Measurements from ENCODE around the gene HOXC12. TPM values are rescaled to one million over a fixed set of nuclear protein-coding genes. Genes with fewer than 3 reads are reported as not detected.

The HOXC12 gene
- polyA plus RNA-seq, 4 donors = not detected

DNA sequence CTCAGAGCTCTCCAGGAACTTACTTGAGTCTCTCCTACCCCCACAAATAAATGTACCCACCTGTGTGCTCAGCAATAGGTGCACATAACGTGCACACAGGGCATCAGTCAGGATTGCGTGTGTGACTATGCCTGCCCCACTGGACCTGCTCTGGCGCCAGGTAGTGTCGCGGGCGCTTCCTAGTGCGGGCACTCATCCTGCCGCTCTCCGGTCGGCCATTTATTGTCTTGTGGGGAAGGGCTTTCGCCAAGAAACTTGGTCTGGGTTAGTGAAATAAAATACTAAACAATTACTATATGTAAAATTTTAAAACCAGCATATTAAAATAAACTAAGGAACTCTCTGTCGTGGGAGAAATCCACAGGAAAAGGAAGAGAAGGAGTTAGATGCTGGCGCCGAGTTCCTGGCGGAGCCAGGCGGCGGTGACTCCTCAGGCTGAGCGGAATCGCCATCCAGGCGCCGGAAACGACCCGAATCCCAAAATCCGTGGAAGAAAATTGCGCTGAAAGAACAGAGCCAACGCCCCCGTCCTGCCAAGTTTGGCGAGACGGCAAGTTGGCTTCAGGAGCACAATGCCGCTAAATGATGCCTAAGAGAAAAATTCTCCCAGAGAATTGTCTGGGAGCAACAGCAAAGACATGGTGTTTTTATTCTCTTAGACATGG lies 24.0 kb upstream of the HOXC12 start:
- no peak for DNase-seq
- H3K27me3 ChIP-seq (ENCODE audit: control insufficient read depth in 3 of 3, insufficient read depth in 3 of 3, low read length in 3 of 3) = peaks cover 3 to 96% (median 61%) of the 10 kb centered on the region in 3 donors
- 10 to 20% (median 20%) methylated on average over 30 of the region's 30 CpGs for WGBS, 3 donors
- FAIRE-seq = no peak
- H3K36me3 ChIP-seq (ENCODE audit: control insufficient read depth in 3 of 3, insufficient read depth in 2 of 3, low read depth in 1 of 3, low read length in 3 of 3) = no peaks in the 10 kb centered on the region
- H3K4me1 ChIP-seq (ENCODE audit: control insufficient read depth in 3 of 3, insufficient read depth in 2 of 3, low read depth in 1 of 3, low read length in 2 of 3) = no peaks in the 10 kb centered on the region
- no peak overlapping the region for H3K4me3 ChIP-seq (ENCODE audit: low read depth in 1 of 3, low read length in 3 of 3)
- H3K9me3 ChIP-seq (ENCODE audit: control insufficient read depth in 2 of 2, insufficient read depth in 1 of 2, low read depth in 1 of 2, low read length in 1 of 2) = peaks cover 0 to 2% of the 10 kb centered on the region in 2 donors
- no peak overlapping the region for H3K27ac ChIP-seq (ENCODE audit: low read depth in 1 of 3, low read length in 2 of 3)

DNA sequence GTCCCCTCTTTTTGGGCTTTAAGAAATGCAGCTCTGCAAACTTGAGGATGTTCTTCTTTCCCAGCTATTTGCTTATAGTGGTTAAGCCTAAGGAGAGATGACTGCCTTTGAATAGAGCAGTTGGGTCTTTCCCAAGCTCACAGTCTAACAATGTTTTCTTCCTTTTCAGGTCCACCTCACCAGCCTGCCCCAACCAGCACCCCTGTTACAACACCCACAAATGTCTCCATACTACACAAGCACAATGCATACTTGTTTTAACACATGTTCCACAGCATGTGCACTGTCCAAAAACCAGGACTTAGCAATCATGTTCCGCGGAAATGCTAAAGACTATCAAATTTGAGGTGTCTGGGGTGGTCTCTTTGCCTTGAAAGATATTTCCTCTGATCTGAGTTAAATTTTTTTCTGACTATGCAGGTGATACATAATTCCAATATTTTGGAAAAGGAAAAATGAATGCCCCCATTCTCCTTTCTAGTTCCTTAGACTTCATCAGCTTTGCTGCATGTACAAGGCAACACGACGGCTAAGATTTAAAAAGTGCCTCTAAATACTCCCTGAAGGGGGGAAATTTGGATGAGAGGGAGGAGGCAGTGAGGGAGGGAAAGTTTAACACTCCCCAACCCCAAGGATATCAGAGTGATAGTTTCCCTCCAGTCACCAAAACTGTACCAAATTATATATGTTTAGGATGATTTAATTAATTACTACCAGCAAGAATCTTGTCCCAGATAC lies 22.7 kb upstream of the HOXC12 start:
- WGBS, 3 donors = 34 to 41% (median 40%) methylated on average over 4 of the region's 4 CpGs
- DNase-seq = no peak
- Histone ChIP-seq H3K9me3 (ENCODE audit: control insufficient read depth in 2 of 2, insufficient read depth in 1 of 2, low read depth in 1 of 2, low read length in 1 of 2) (peaks cover 0 to 2% of the 10 kb centered on the region in 2 donors), H3K4me1 (ENCODE audit: control insufficient read depth in 3 of 3, insufficient read depth in 2 of 3, low read depth in 1 of 3, low read length in 2 of 3) (no peaks in the 10 kb centered on the region), H3K4me3 (ENCODE audit: low read depth in 1 of 3, low read length in 3 of 3) (no peak overlapping the region), H3K27ac (ENCODE audit: low read depth in 1 of 3, low read length in 2 of 3) (no peak overlapping the region), H3K36me3 (ENCODE audit: control insufficient read depth in 3 of 3, insufficient read depth in 2 of 3, low read depth in 1 of 3, low read length in 3 of 3) (no peaks in the 10 kb centered on the region), H3K27me3 (ENCODE audit: control insufficient read depth in 3 of 3, insufficient read depth in 3 of 3, low read length in 3 of 3) (peaks cover 3 to 96% (median 61%) of the 10 kb centered on the region in 3 donors)
- FAIRE-seq = no peak

DNA sequence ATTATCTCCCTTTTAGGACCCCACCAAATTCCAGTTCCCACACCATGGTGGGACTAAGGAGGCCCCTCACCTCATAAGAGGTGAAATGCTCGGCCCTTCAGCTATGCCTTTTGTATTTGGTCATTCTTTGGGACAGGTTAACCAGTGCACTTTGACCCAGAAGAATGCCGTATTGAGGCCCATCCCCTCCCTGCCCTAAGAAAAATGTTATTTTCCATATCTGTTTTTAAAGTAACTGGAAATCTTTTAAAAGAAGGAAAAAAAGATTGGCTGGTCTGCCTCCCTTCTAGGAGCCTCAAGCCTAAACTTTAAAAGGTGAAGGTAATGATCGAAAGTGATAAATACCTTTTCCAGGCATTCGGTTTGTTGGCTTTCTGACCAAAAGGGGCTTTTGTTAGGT lies 21.8 kb upstream of the HOXC12 start:
- 29 to 30% (median 29%) methylated on average over 4 of the region's 4 CpGs for WGBS, 3 donors
- FAIRE-seq (no peak), DNase-seq (no peak)
- Histone ChIP-seq H3K4me1 (ENCODE audit: control insufficient read depth in 3 of 3, insufficient read depth in 2 of 3, low read depth in 1 of 3, low read length in 2 of 3) (no peaks in the 10 kb centered on the region), H3K9me3 (ENCODE audit: control insufficient read depth in 2 of 2, insufficient read depth in 1 of 2, low read depth in 1 of 2, low read length in 1 of 2) (peaks cover 0 to 6% of the 10 kb centered on the region in 2 donors), H3K27ac (ENCODE audit: low read depth in 1 of 3, low read length in 2 of 3) (no peak overlapping the region), H3K36me3 (ENCODE audit: control insufficient read depth in 3 of 3, insufficient read depth in 2 of 3, low read depth in 1 of 3, low read length in 3 of 3) (no peaks in the 10 kb centered on the region), H3K27me3 (ENCODE audit: control insufficient read depth in 3 of 3, insufficient read depth in 3 of 3, low read length in 3 of 3) (peaks cover 3 to 96% (median 61%) of the 10 kb centered on the region in 3 donors), H3K4me3 (ENCODE audit: low read depth in 1 of 3, low read length in 3 of 3) (no peak overlapping the region)

DNA sequence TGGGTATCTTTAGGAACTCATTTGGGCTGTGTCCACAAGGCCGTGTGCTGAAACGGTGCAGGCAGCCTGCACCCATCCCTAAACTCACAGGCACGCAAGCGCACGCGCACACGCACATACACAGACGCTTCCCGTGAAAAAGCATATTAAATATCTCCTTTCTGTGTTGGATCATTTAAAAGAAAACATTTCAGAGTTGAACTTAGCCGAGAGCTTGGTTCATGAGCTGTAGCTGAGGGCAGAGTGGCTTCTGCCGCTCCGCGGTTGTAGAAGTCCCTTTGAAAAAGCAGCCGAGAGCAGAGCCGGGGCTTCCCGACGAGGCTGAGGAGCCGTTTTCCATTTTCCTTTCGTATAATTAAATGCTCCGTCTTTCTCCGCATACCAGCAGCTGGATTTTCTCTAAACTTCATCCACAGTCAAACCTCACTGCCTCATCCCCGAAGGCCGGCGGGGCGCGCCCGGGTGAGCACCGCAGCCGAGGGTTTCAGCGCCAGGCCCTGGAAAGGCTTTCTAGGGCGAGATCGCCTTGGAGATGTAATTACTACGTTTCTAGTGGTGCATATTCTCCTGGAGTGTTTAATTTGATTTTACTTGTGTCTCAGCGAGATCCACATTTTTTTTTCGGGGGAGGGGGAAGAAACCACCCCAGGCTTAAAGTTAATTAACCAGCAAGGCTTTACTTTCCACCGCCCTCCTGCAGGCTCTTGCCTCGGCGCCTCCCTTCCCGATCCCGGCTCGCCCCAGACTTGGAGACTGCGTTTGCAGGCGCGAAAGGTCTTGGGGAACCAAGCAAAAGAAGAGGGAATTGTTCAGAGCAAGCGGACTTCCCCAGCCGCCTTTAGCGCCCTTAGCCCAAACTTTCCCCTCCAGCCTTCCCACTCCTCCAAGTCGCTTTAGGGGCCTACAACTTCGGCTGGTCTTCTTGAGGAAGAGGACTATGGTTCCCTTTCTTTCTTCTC lies 19.0 kb upstream of the HOXC12 start:
- WGBS, 3 donors = 5 to 9% (median 7%) methylated on average over 49 of the region's 49 CpGs
- H3K4me1 ChIP-seq (ENCODE audit: control insufficient read depth in 3 of 3, insufficient read depth in 2 of 3, low read depth in 1 of 3, low read length in 2 of 3) = peaks cover 0 to 3% (median 0%) of the 10 kb centered on the region in 3 donors
- DNase-seq (no peak), FAIRE-seq (no peak)
- no peak overlapping the region for H3K27ac ChIP-seq (ENCODE audit: low read depth in 1 of 3, low read length in 2 of 3)
- no peak overlapping the region for H3K4me3 ChIP-seq (ENCODE audit: low read depth in 1 of 3, low read length in 3 of 3)
- no peaks in the 10 kb centered on the region for H3K36me3 ChIP-seq (ENCODE audit: control insufficient read depth in 3 of 3, insufficient read depth in 2 of 3, low read depth in 1 of 3, low read length in 3 of 3)
- H3K27me3 ChIP-seq (ENCODE audit: control insufficient read depth in 3 of 3, insufficient read depth in 3 of 3, low read length in 3 of 3) = peaks cover 10 to 96% (median 56%) of the 10 kb centered on the region in 3 donors
- H3K9me3 ChIP-seq (ENCODE audit: control insufficient read depth in 2 of 2, insufficient read depth in 1 of 2, low read depth in 1 of 2, low read length in 1 of 2) = peaks cover 0 to 10% of the 10 kb centered on the region in 2 donors

GRCh38 chr12:53937099-53937498 lies 17.6 kb upstream of the HOXC12 start:
- Histone ChIP-seq H3K4me3 (ENCODE audit: low read depth in 1 of 3, low read length in 3 of 3) (no peak overlapping the region), H3K9me3 (ENCODE audit: control insufficient read depth in 2 of 2, insufficient read depth in 1 of 2, low read depth in 1 of 2, low read length in 1 of 2) (peaks cover 0 to 10% of the 10 kb centered on the region in 2 donors), H3K27ac (ENCODE audit: low read depth in 1 of 3, low read length in 2 of 3) (no peak overlapping the region), H3K36me3 (ENCODE audit: control insufficient read depth in 3 of 3, insufficient read depth in 2 of 3, low read depth in 1 of 3, low read length in 3 of 3) (no peaks in the 10 kb centered on the region), H3K4me1 (ENCODE audit: control insufficient read depth in 3 of 3, insufficient read depth in 2 of 3, low read depth in 1 of 3, low read length in 2 of 3) (peaks cover 0 to 3% (median 0%) of the 10 kb centered on the region in 3 donors), H3K27me3 (ENCODE audit: control insufficient read depth in 3 of 3, insufficient read depth in 3 of 3, low read length in 3 of 3) (peaks cover 10 to 96% (median 56%) of the 10 kb centered on the region in 3 donors)
- WGBS, 3 donors = 13 to 16% (median 15%) methylated on average over 12 of the region's 12 CpGs
- FAIRE-seq (no peak), DNase-seq (no peak)

DNA sequence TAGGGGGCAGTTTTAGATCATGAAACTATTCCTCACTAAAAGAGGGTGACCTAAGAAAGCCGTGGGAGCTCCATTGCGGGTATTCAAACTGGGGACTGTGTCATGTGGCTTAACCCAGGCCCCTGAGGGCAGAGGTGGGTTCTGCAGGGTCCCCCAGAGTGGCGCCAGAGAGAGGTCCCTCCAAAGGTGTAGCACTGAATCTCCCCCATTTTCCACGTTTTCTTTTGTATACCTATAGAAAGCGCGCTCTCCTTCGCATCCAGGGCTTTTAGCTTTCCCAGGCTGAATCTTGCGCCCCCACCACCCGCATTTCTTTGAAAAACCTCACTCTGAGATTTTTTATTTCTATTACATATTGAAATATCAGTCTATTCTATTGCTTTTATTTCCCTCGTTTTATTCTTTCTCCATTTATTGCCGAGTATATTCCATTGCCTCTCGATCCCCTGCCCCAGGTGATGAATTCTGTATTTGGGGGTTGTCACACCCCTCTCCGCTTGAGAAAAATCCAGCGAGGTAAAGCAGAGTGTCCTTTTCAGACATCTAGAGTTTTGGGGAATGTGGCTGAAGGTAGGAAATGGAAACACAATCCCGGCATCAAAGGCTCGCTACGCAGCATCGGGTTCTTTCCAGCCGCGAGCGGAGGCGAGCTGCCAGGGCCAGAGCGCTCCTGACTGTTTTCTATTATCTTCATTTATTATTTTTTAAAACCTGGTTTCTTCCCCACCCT lies 16.9 kb upstream of the HOXC12 start:
- Histone ChIP-seq H3K4me3 (ENCODE audit: low read depth in 1 of 3, low read length in 3 of 3) (no peak overlapping the region), H3K27me3 (ENCODE audit: control insufficient read depth in 3 of 3, insufficient read depth in 3 of 3, low read length in 3 of 3) (peaks cover 10 to 95% (median 58%) of the 10 kb centered on the region in 3 donors), H3K27ac (ENCODE audit: low read depth in 1 of 3, low read length in 2 of 3) (no peak overlapping the region), H3K4me1 (ENCODE audit: control insufficient read depth in 3 of 3, insufficient read depth in 2 of 3, low read depth in 1 of 3, low read length in 2 of 3) (peaks cover 0 to 3% (median 0%) of the 10 kb centered on the region in 3 donors), H3K36me3 (ENCODE audit: control insufficient read depth in 3 of 3, insufficient read depth in 2 of 3, low read depth in 1 of 3, low read length in 3 of 3) (no peaks in the 10 kb centered on the region), H3K9me3 (ENCODE audit: control insufficient read depth in 2 of 2, insufficient read depth in 1 of 2, low read depth in 1 of 2, low read length in 1 of 2) (peaks cover 0 to 10% of the 10 kb centered on the region in 2 donors)
- no peak for FAIRE-seq
- 23 to 31% (median 27%) methylated on average over 23 of the region's 23 CpGs for WGBS, 3 donors
- no peak for DNase-seq

DNA sequence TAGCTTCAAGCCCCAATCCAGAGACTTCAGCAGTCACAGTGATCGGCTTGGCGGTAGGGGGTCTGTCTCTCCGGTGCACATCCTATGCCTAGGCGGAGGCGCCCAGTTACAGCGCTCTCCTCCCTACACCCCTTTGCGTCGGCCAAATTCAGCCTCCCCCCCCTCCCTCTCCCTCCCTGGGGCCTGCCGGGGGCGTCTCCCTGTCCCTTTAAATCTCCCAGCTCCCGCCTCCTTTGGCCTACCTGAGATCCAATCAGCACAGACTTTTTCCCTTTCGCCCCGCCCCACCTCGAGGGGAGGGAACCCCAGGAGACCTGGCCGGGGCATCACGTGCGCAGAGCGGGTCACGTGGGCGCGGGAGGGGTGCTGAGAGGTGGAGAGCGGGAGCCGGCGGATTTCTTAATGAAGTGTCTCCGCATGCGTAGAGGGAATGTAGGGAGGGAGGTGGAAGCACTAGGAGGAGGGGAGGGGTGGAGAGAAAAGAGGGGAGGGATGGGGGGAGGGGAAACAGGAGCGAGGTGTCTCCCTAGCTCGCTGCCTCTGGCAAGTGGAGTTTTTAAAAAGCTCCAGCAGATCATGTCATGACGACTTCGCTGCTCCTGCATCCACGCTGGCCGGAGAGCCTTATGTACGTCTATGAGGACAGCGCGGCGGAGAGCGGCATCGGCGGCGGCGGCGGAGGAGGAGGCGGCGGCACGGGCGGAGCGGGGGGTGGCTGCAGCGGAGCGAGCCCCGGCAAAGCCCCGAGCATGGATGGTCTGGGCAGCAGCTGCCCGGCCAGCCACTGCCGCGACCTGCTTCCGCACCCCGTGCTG lies 16.2 kb upstream of the HOXC12 start, which contains the start of gene HOXC13:
Gene HOXC13 (plus strand): TSS at position 506 of the 815 bp plus-strand sequence. CDS start 76 bp downstream, at position 582.
- H3K27ac ChIP-seq (ENCODE audit: low read depth in 1 of 3, low read length in 2 of 3) = no peak within 1 kb of the TSS
- WGBS, 3 donors = 7 to 15% (median 11%) methylated on average over 43 to 56 of the region's 56 CpGs
- DNase-seq = peak; percentile 41 to 84
- no peak for FAIRE-seq
- peaks cover 0 to 10% of the 10 kb centered on the region in 2 donors for H3K9me3 ChIP-seq (ENCODE audit: control insufficient read depth in 2 of 2, insufficient read depth in 1 of 2, low read depth in 1 of 2, low read length in 1 of 2)
- peaks cover 10 to 90% (median 56%) of the 10 kb centered on the region in 3 donors for H3K27me3 ChIP-seq (ENCODE audit: control insufficient read depth in 3 of 3, insufficient read depth in 3 of 3, low read length in 3 of 3)
- no peaks in the 10 kb centered on the region for H3K36me3 ChIP-seq (ENCODE audit: control insufficient read depth in 3 of 3, insufficient read depth in 2 of 3, low read depth in 1 of 3, low read length in 3 of 3)
- H3K4me1 ChIP-seq (ENCODE audit: control insufficient read depth in 3 of 3, insufficient read depth in 2 of 3, low read depth in 1 of 3, low read length in 2 of 3) = peaks cover 0 to 3% (median 0%) of the 10 kb centered on the region in 3 donors
- H3K4me3 ChIP-seq (ENCODE audit: low read depth in 1 of 3, low read length in 3 of 3) = no peak within 1 kb of the TSS
